Liver (tissue), 9 donors: ENCODE data around the gene TMPRSS3. TPM values are rescaled to one million over a fixed set of nuclear protein-coding genes. Genes with fewer than 3 reads are reported as not detected.

Experiments used
- DNase-seq: peaks from one replicate; pipeline ENCODE4 v3.0.0-alpha.2; 2017; ENCODE audit warnings: low spot score
- H3K27ac ChIP-seq, 2 donors: one replicate each; pipeline ENCODE4 v1.7.0; 2013; ENCODE audit warnings: inconsistent platforms in 2 of 2, low read length in 2 of 2, control low read depth in 1 of 2, low read depth in 1 of 2, mild to moderate bottlenecking in 1 of 2
- H3K27me3 ChIP-seq, 4 donors: one replicate each; pipeline versions ENCODE4 v1.6.1 to v1.7.0; 2013; ENCODE audit warnings: low read length in 3 of 4, inconsistent platforms in 1 of 4, mild to moderate bottlenecking in 1 of 4, moderate library complexity in 1 of 4; ENCODE audit not compliant: control insufficient read depth in 4 of 4, insufficient read depth in 4 of 4
- H3K36me3 ChIP-seq, 4 donors: one replicate each; pipeline versions ENCODE4 v1.6.1 to v1.7.0; 2013; ENCODE audit warnings: low read length in 3 of 4, mild to moderate bottlenecking in 3 of 4, low read depth in 1 of 4, moderate library complexity in 1 of 4; ENCODE audit not compliant: control insufficient read depth in 4 of 4, insufficient read depth in 3 of 4
- H3K4me1 ChIP-seq, 4 donors: one replicate each; pipeline versions ENCODE4 v1.6.1 to v1.7.0; 2013; ENCODE audit warnings: low read length in 3 of 4, mild to moderate bottlenecking in 3 of 4, moderate library complexity in 1 of 4; ENCODE audit not compliant: control insufficient read depth in 4 of 4, insufficient read depth in 4 of 4
- H3K4me3 ChIP-seq, 3 donors: one replicate each; pipeline versions ENCODE4 v1.6.1 to v1.7.0; 2013; ENCODE audit warnings: low read length in 3 of 3, control low read depth in 1 of 3, low read depth in 1 of 3, mild to moderate bottlenecking in 1 of 3
- H3K9ac ChIP-seq, 2 donors: one replicate each; pipeline ENCODE4 v1.7.0; 2013; ENCODE audit warnings: low read length in 2 of 2, mild to moderate bottlenecking in 2 of 2, moderate library complexity in 2 of 2, control low read depth in 1 of 2, low read depth in 1 of 2
- H3K9me3 ChIP-seq, 4 donors: one replicate each; pipeline versions ENCODE4 v1.6.1 to v1.7.0; 2013; ENCODE audit warnings: low read length in 3 of 4; ENCODE audit not compliant: control insufficient read depth in 4 of 4
- EGR1 ChIP-seq, 2 donors: IDR thresholded peaks; 2 replicates each; pipeline ENCODE4 v1.6.1; 2016 to 2018; ENCODE audit warnings: antibody characterized with exemption in 2 of 2, low read depth in 2 of 2
- FOXA1 ChIP-seq: IDR thresholded peaks from 2 replicates; pipeline ENCODE4 v1.6.1; 2016; ENCODE audit warnings: antibody characterized with exemption
- FOXA2 ChIP-seq: IDR thresholded peaks from 2 replicates; pipeline ENCODE4 v1.6.1; 2016; ENCODE audit warnings: antibody characterized with exemption
- GABPA ChIP-seq, 2 donors: IDR thresholded peaks in 1 of 2; conservative IDR thresholded peaks in 1 of 2; 2 replicates each; pipeline ENCODE4 v1.6.1; 2016; ENCODE audit warnings: antibody characterized with exemption in 2 of 2, mild to moderate bottlenecking in 1 of 2, moderate library complexity in 1 of 2
- HNF4A ChIP-seq, 2 donors: conservative IDR thresholded peaks; 2 replicates each; pipeline ENCODE4 v1.6.1; 2016; ENCODE audit warnings: antibody characterized with exemption in 2 of 2, mild to moderate bottlenecking in 2 of 2
- HNF4G ChIP-seq: IDR thresholded peaks from 2 replicates; pipeline ENCODE4 v1.6.1; 2016; ENCODE audit warnings: antibody characterized with exemption
- JUND ChIP-seq, 2 donors: IDR thresholded peaks; 2 replicates each; pipeline ENCODE4 v1.6.1; 2016; ENCODE audit warnings: antibody characterized with exemption in 2 of 2
- MAX ChIP-seq: IDR thresholded peaks from 2 replicates; pipeline ENCODE4 v1.6.1; 2016; ENCODE audit warnings: antibody characterized with exemption
- NR2F2 ChIP-seq: IDR thresholded peaks from 2 replicates; pipeline ENCODE4 v1.6.1; 2016; ENCODE audit warnings: antibody characterized with exemption
- RAD21 ChIP-seq, 2 donors: IDR thresholded peaks; 2 replicates each; pipeline ENCODE4 v1.6.1; 2016; ENCODE audit warnings: antibody characterized with exemption in 2 of 2, mild to moderate bottlenecking in 2 of 2
- REST ChIP-seq: IDR thresholded peaks from 2 replicates; pipeline ENCODE4 v1.6.1; 2016; ENCODE audit warnings: antibody characterized with exemption, mild to moderate bottlenecking
- RXRA ChIP-seq, 2 donors: IDR thresholded peaks; 2 replicates each; pipeline ENCODE4 v1.6.1; 2017 to 2018; ENCODE audit warnings: antibody characterized with exemption in 2 of 2, mild to moderate bottlenecking in 1 of 2
- SP1 ChIP-seq: IDR thresholded peaks from 2 replicates; pipeline ENCODE4 v1.6.1; 2018; ENCODE audit warnings: antibody characterized with exemption, mild to moderate bottlenecking
- TAF1 ChIP-seq: conservative IDR thresholded peaks from 2 replicates; pipeline ENCODE4 v1.6.1; 2016; ENCODE audit warnings: antibody characterized with exemption, mild to moderate bottlenecking
- YY1 ChIP-seq: IDR thresholded peaks from 2 replicates; pipeline ENCODE4 v1.6.1; 2016; ENCODE audit warnings: antibody characterized with exemption, mild to moderate bottlenecking
- ZBTB33 ChIP-seq: IDR thresholded peaks from 2 replicates; pipeline ENCODE4 v1.6.1; 2016; ENCODE audit warnings: antibody characterized with exemption
- WGBS: extraction: QIAGEN DNeasy Blood & Tissue Kit; methylation state at CpG from one replicate; pipeline ENCODE4 v1.1.7; 2013; 5-methylcytosine and 5-hydroxymethylcytosine counted together
- polyA plus RNA-seq, 2 donors: library from polyadenylated mRNA; stranded (reverse) in 1 of 2; unstranded in 1 of 2; fragments of 200-250 nt in 1 of 2; fragments of >200 nt in 1 of 2; fragmentation: Nextera tagmentation in 1 of 2; extraction: Ambion mirVana in 1 of 2; gene quantifications; one replicate each; pipeline versions ENCODE4 v1.2.1 to v1.2.3, GENCODE V29; 2013 to 2015
- total RNA-seq, 2 donors: library from RNA; depleted of rRNA; stranded (reverse); fragments of >200 nt; gene quantifications; one replicate each; pipeline ENCODE4 v1.2.3, GENCODE V29; 2014
- TF ChIP-seq, protein P1 (sequence below): fragments of 150-350 bp; IDR thresholded peaks from 2 replicates; pipeline ENCODE4 v1.5.1; 2017; ENCODE audit warnings: improper control_type of control experiment, low read depth, low read length; ENCODE audit not compliant: missing input control
- TF ChIP-seq, protein P2 (sequence below): IDR thresholded peaks from 2 replicates; pipeline ENCODE4 v1.6.1; 2016; ENCODE audit warnings: antibody characterized with exemption
- donor health status: healthy.
- donor health status: healthy.
- donor health status: healthy.
- donor health status: healthy.
- donor health status: healthy.

The TMPRSS3 gene
- total and polyA plus RNA-seq, 4 donors = 0.25 to 0.50 TPM; not detected in 2

DNA sequence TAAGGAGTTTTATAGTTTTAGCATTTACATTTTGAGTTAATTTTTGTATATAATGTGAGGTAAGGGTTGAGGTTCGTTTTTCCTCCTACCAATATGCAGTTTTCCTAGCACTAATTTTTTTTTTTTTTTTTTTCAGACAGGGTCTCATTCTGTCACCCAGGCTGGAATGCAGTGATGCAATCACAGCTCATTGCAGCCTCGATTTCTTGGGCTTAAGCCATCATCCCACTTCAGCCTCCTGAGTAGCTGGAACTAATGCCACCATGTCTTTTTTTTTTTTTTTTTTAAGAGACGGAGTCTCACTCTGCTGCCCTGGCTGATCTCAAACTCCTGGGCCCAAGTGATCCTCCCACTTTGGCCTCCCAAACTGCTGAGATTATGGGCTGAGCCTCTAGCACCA, 5.3 kb upstream of the TMPRSS3 start:
- Histone ChIP-seq H3K27ac (no peak overlapping the region), H3K9ac (no peak overlapping the region), H3K4me1 (no peaks in the 10 kb centered on the region), H3K36me3 (no peaks in the 10 kb centered on the region), H3K4me3 (no peak overlapping the region), H3K27me3 (no peaks in the 10 kb centered on the region), H3K9me3 (no peaks in the 10 kb centered on the region)
- TF ChIP-seq TAF1 (no peak), RAD21 (IDR thresholded peaks at IDR 0.05) (no peak), RXRA (IDR thresholded peaks at IDR 0.05) (no peak), MAX (no peak), ZBTB33 (no peak), FOXA2 (no peak), HNF4G (no peak), YY1 (no peak), EGR1 (IDR thresholded peaks at IDR 0.05; ENCODE audit: low read depth in 2 of 2) (no peak), FOXA1 (no peak), NR2F2 (no peak), GABPA (IDR thresholded peaks at IDR 0.05 in 1 of 2, conservative IDR thresholded peaks at IDR 0.05 in 1 of 2) (no peak), SP1 (no peak), HNF4A (conservative IDR thresholded peaks at IDR 0.05) (no peak), REST (no peak), JUND (IDR thresholded peaks at IDR 0.05) (no peak)
- TF ChIP-seq, protein P1, sequence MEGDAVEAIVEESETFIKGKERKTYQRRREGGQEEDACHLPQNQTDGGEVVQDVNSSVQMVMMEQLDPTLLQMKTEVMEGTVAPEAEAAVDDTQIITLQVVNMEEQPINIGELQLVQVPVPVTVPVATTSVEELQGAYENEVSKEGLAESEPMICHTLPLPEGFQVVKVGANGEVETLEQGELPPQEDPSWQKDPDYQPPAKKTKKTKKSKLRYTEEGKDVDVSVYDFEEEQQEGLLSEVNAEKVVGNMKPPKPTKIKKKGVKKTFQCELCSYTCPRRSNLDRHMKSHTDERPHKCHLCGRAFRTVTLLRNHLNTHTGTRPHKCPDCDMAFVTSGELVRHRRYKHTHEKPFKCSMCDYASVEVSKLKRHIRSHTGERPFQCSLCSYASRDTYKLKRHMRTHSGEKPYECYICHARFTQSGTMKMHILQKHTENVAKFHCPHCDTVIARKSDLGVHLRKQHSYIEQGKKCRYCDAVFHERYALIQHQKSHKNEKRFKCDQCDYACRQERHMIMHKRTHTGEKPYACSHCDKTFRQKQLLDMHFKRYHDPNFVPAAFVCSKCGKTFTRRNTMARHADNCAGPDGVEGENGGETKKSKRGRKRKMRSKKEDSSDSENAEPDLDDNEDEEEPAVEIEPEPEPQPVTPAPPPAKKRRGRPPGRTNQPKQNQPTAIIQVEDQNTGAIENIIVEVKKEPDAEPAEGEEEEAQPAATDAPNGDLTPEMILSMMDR = no peak
- TF ChIP-seq, protein P2, sequence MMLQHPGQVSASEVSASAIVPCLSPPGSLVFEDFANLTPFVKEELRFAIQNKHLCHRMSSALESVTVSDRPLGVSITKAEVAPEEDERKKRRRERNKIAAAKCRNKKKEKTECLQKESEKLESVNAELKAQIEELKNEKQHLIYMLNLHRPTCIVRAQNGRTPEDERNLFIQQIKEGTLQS = no peak
- DNase-seq = no peak
- WGBS = 60% methylated on average over 3 of the region's 3 CpGs
